Measurements from ENCODE around the gene GPD1L.
"Not testable (repeated sequence)": the region's sequence is repeated elsewhere in the genome, so short reads cannot be mapped to it uniquely, and the experiment has no call there.

Gene GPD1L

GRCh38 chr3:32181365-32181764 is 74.9 kb downstream of the GPD1L start:
- DNase-seq (ENCODE audit: low read depth): no peak

GRCh38 chr3:32181796-32182195 is 75.4 kb downstream of the GPD1L start:
- no peak for DNase-seq (ENCODE audit: low read depth)

- DNase-seq (ENCODE audit: low read depth): no peak
Measured at GRCh38 chr3:32184187-32184730, 77.8 kb downstream of the GPD1L start.

GRCh38 chr3:32186097-32186496 is 79.7 kb downstream of the GPD1L start:
- no peak for DNase-seq (ENCODE audit: low read depth)

GRCh38 chr3:32186876-32187275 is 80.5 kb downstream of the GPD1L start:
- DNase-seq (ENCODE audit: low read depth): no peak

GRCh38 chr3:32189693-32190092 is 83.3 kb downstream of the GPD1L start:
- DNase-seq (ENCODE audit: low read depth): no peak

- not testable (repeated sequence) for DNase-seq (ENCODE audit: low read depth)
Measured at GRCh38 chr3:32190556-32190955, 84.1 kb downstream of the GPD1L start.

- no peak for DNase-seq (ENCODE audit: low read depth)
Measured at GRCh38 chr3:32193101-32193500, 86.7 kb downstream of the GPD1L start.

GRCh38 chr3:32194653-32195052 is 88.2 kb downstream of the GPD1L start:
- DNase-seq (ENCODE audit: low read depth): no peak

GRCh38 chr3:32195995-32196540 is 89.6 kb downstream of the GPD1L start:
- DNase-seq (ENCODE audit: low read depth): no peak

- no peak for DNase-seq (ENCODE audit: low read depth)
Measured at GRCh38 chr3:32197991-32198390, 91.6 kb downstream of the GPD1L start.

- DNase-seq (ENCODE audit: low read depth): no peak
Measured at GRCh38 chr3:32198714-32199113, 92.3 kb downstream of the GPD1L start.

- DNase-seq (ENCODE audit: low read depth): no peak
Measured at GRCh38 chr3:32200490-32200889, 94.1 kb downstream of the GPD1L start.

- no peak for DNase-seq (ENCODE audit: low read depth)
Measured at GRCh38 chr3:32200992-32201758, 94.8 kb downstream of the GPD1L start.

- DNase-seq (ENCODE audit: low read depth): no peak
Measured at GRCh38 chr3:32202496-32202895, 96.1 kb downstream of the GPD1L start.

- no peak for DNase-seq (ENCODE audit: low read depth)
Measured at GRCh38 chr3:32203854-32204253, 97.4 kb downstream of the GPD1L start.

- no peak for DNase-seq (ENCODE audit: low read depth)
Measured at GRCh38 chr3:32208447-32208846, 102.0 kb downstream of the GPD1L start.

- DNase-seq (ENCODE audit: low read depth): no peak
Measured at GRCh38 chr3:32215185-32215584, 108.8 kb downstream of the GPD1L start.

GRCh38 chr3:32216172-32216783 is 109.9 kb downstream of the GPD1L start:
- DNase-seq (ENCODE audit: low read depth): no peak

- DNase-seq (ENCODE audit: low read depth): no peak
Measured at GRCh38 chr3:32217339-32217738, 110.9 kb downstream of the GPD1L start.
